Right renal pelvis (tissue), 4 donors: Measurements from ENCODE around the gene ERO1A. TPM values are rescaled to one million over a fixed set of nuclear protein-coding genes. Genes with fewer than 3 reads are reported as not detected.

Experiments
- DNase-seq, 4 donors: peaks; one replicate each; pipeline ENCODE4 v3.0.0-alpha.2; 2013; ENCODE audit warnings: low read depth in 4 of 4, low spot score in 3 of 4, missing footprints in 1 of 4
- polyA plus RNA-seq, 4 donors: library from polyadenylated mRNA; unstranded; fragments of 120-200 nt; gene quantifications; one replicate each; pipeline ENCODE4 v1.2.1, GENCODE V29; 2013; ENCODE audit not compliant: insufficient read length in 4 of 4

Gene ERO1A
- polyA plus RNA-seq, 4 donors: 25.7 to 34.4 (median 27.8) TPM

DNA sequence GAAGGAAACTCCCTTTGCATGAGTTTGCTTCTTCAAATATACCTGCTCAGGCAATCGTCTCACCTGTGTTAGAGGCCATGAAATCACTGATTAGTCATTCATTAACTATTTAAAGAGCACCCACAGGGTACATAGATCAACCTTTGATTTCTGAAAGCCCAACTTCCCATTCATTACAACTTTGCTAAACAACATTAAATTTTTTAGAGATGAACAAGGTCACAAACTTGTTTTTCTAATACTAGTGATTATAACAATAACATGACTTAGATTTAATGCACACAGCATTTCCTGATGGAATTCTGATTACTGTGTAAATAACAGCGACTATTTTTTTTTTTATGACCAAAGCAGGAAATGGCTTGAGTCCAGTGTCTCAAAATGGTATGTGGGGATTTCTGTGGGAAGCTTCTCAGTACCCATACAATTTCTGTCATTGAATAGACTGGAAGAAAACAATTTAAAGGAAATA, 5.4 kb upstream of the ERO1A start:
- no peak for DNase-seq

DNA sequence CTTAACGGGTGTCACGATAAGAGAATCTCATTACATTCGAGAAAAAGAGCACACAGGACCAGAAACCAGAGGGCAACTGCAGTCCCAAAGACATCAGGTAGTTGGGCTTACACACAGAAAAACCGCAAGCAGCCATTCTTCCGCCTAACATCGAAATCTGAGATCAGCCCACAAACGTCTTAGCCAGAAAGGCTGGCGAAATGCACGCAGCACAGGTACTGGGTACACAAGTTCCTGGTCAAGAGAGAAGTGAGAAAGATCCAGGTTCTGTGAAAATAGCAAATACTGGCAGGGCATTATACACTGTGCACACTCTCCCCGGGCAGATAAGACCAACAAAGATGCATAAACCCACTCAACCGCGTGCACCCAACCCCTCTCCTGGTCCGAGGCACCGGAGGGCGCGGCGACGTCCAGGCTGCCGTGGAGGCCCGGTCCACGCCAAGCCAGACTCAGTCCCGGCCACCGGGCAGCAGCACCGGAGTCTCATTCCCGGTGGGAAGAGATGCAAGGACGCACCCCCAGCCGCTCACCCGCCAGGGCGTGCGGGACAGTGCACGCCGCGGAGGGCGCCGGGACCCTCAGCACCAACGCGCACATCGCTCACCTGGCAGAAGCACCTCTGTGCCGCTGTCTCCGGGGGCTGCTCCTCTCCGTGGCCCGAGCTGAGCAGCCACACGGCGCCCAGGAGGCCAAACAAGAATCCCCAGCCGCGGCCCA, 437 bp downstream of the ERO1A start:
- peak in 1 of 4 donors; percentile 49 for DNase-seq

- no peak for DNase-seq
Measured at GRCh38 chr14:52693532-52693931, 1.8 kb downstream of the ERO1A start.

GRCh38 chr14:52693036-52693435, 2.3 kb downstream of the ERO1A start:
- no peak for DNase-seq

- DNase-seq: no peak
Measured at GRCh38 chr14:52692248-52692962, 3.0 kb downstream of the ERO1A start.

DNA sequence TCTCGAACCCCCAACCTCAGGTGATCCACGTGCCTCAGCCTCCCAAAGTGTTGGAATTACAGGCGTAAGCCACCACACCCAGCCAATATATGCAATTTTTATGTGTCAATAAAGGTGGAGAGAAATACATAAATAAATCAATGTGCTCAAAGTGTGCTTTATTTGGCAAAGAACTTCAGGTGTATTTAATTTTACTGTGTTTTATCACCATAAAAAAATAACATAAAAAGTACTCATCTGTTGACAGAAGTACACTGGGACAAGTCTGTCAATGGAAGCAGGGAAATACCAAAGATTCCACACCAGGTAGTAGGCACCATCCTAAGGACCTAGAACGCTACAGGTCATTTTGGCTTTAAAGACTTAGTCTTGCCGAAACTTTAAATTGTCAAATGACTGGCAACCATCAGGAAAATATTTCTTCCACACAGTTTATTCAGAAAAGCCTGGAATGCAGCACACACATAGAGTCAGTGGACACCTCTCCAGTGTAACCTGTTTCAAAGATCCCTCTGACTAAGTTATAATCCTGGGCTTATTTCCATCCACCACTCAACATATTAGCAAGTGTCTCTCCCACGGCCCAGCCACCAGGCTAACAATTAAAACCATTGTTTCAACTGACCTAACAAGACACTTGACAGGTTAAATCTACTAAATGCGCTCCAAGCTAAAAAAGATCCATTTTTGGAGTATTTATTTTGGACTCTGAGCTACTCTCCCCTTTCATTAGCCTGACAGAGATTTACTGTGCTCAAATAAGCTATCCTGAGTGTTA, 4.2 kb downstream of the ERO1A start:
- no peak for DNase-seq

DNA sequence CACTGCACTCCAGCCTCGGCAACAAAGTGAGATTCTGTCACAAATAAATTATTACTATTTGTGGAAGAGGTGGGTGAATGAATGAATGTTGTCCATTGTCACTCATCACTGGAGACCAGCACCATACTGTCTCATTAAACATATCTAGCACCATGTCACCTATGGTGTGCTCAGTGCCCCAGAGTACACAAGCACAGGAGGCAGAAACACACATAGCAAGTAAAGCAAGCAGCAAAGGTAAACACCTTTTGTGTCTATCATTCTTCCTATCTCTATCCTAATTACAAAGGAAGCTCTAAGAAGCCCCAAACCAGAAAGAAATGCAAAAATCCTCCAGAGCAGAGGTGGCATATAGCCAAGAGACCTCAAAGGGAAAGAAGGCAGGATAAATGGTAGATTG, 9.2 kb downstream of the ERO1A start:
- no peak for DNase-seq

DNA sequence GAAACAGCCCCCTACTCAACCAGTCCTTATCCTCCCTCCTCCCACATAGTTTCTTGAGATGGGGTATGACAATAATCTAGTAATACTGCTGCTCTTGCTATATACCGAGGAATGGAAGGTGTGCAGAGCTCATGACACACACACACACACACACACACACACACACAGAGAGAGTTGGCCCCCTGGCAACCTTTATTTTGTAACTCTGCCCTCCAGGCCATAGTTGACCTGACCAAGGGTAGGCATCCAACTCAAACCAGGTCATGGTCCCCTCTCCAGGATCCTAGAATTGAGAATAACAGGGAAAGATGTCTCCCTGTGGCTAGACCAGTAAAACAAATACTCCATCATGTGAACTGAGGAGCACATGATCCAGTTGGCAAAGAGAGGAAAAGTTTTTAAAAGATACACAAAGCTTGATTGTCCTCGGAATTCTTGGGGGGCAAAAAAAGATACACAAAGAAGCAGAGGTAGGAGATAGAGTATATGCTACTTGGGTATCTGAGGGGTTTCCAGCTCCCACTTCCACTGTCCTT, 11.3 kb downstream of the ERO1A start:
- DNase-seq: no peak

DNA sequence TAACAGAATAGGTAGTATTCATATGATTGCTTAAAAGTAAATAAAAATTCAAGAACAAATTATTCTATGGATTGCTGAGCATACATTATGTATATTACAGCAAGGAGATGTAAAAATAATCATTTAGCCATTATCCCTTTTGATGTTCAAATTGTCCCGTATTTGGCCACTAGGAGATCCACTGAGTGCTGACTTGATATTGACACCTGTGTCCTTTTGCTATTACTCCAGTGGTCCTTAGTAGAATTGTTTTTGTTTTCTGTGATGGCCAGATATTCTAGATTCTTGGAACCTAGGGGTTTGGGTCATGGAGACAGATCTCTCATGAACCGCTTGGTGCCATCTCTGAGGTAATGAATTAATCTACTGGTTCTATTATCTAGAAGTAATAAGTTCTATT, 16.8 kb downstream of the ERO1A start:
- DNase-seq: no peak

- DNase-seq: no peak
Measured at GRCh38 chr14:52663850-52664249, 31.5 kb downstream of the ERO1A start.

DNA sequence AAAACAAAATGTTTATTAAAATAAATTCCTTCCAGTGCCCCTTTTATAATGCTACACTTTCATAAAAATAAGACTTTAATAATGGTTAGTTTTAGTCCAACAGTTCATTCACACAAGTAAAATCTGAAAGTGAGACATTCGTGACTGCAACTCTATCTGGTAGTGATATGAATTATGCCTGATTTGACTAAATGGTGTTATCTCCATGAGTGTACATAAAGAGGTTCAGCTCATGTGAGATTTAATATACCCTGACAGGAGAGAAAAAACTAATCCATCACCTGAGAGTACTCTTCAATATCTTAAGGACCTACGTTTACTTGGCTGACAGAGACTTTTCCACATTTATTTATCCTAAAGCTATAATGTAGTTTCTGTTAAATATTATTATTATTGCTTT, 34.0 kb downstream of the ERO1A start:
- DNase-seq: no peak

- DNase-seq: no peak
Measured at GRCh38 chr14:52660832-52661231, 34.5 kb downstream of the ERO1A start.

- DNase-seq: no peak
Measured at GRCh38 chr14:52660325-52660724, 35.0 kb downstream of the ERO1A start.

DNA sequence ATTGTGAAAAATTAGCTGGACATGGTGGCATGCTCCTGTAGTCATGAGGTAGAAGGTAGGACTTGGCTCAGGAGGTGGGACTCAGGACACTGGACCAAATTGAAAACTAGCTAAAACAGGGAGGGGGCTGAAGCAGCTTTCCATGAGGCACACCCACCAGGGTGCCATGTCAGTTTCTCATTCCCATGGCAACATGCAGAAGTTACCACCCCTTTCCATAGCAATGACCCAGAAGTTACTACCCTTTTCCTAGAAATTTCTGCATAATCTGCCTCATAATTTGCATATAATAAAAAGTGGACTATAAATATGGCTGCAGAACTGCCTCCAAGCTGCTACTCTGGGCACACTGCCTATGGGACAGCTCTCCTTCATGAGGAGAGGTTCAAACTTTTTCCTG, 38.5 kb downstream of the ERO1A start:
- DNase-seq: no peak

DNA sequence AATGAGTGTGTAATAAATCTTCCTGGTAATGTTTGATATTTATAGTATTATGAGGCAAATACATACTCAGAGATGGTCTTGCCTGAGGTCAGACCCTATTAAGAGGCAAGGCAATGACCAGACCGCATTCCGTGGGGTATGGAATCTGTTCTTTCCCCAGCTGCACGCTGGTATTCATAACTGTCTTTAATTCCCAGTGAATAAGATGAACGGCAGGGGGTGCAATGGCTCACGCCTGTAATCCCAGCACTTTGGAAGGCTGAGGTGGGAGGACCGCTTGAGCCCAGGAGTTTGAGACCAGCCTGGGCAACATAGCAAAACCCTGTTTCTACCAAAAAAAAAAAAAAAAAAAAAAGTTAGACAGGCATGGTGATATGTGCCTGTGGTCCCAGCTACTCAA, 44.6 kb downstream of the ERO1A start:
- DNase-seq: no peak

DNA sequence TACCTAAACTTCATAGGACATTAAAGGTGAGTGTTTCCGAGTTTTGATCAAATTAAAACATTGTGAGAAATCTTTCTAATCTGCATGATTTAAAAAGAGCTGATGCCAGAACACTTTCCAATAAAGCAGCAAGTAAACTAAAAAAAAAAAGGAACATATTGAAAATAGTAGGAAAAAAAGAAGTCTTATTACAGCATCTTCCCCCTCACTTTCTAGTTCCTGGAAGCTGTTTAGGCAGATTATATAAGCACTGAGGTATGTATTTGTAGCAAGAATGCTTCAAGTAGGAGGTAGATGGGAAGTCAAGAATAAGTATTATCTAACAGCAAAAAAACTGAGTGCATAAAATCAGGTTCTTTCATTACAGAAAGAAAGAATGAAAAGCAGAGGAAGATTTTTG, 45.8 kb downstream of the ERO1A start:
- no peak for DNase-seq

DNA sequence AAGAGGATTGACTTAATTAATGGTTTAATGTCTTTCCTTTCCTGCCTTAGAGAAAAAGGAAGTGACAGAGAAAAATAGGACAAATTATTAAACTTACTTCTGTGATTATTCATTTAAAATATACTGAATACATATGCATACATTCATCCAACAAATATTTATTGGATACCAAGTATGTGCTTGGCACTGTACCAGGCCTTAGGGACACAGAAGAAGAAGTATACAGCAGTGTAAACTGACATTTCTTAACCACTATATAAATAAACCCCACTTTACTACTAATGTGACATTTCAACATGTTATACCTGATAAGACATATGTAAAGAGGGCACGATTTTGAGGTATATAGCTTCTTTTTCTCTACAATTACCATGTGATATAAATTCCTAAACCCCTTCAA, 53.6 kb downstream of the ERO1A start:
- no peak for DNase-seq

GRCh38 chr14:52640137-52640536, 55.2 kb downstream of the ERO1A start:
- DNase-seq: no peak

GRCh38 chr14:52619687-52620086, 75.7 kb downstream of the ERO1A start:
- no peak for DNase-seq

- no peak for DNase-seq
Measured at GRCh38 chr14:52618602-52619001, 76.8 kb downstream of the ERO1A start.

GRCh38 chr14:52610187-52610586, 85.2 kb downstream of the ERO1A start:
- no peak for DNase-seq
